ENCODE measurements around the gene CCNK.

Gene CCNK

DNA sequence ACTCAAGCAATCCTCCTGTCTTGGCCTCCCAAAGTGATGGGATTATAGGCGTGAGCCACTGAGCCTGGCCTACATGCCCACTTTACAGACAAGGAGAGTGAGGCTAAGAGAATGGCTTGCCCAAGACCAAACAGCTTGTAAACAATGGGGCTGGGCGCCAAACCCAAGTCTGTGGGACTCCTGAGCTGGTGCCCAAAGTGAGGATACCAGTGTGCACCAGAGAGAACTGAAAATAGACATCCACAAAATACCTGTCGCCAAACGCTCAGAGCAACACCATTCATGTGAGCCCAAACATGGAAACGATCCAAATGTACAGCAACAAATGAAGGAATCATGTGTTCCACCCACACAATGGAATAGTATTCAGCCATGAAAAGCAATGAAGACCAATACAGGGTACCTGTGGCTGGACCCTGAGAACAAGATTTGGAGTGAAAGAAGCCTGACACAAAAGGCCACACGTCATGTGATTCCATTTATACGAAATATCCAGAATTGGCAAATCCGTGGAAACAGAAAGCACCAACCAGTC is 38.2 kb downstream of the CCNK start:
- no peak for DNase-seq (ENCODE audit: low read depth, low spot score)

GRCh38 chr14:99519931-99520421 is 38.8 kb downstream of the CCNK start:
- no peak for DNase-seq (ENCODE audit: low read depth, low spot score)

DNA sequence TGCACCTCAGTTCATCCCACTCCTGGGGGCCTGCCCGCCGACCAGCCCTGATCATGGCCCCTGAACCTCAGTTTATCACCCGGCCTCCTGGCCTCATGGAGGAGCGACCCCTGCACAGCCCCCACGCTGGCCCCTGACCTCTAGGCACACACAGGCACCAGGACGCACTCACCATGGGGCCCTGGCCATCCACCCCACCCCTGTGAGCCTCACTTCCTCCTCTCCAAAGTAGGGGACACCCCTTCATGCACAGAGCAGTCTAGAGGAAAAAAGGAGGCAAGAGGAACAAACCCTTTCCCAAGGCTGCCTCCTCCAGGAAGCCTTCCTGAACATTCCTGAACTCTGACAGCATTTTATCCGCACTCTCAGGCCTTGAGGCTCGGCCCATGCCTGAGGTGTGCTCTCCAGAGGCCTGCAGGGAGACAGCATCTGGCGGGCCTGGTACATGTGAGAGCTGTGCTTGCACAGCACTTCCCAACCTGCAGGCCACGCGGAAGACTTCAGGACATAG is 39.4 kb downstream of the CCNK start:
- no peak for DNase-seq (ENCODE audit: low read depth, low spot score)

GRCh38 chr14:99521176-99522024 is 40.2 kb downstream of the CCNK start:
- DNase-seq (ENCODE audit: low read depth, low spot score): no peak

GRCh38 chr14:99522025-99522401 is 40.8 kb downstream of the CCNK start:
- DNase-seq (ENCODE audit: low read depth, low spot score): no peak

- no peak for DNase-seq (ENCODE audit: low read depth, low spot score)
Observed at GRCh38 chr14:99522457-99522891, 41.3 kb downstream of the CCNK start.

DNA sequence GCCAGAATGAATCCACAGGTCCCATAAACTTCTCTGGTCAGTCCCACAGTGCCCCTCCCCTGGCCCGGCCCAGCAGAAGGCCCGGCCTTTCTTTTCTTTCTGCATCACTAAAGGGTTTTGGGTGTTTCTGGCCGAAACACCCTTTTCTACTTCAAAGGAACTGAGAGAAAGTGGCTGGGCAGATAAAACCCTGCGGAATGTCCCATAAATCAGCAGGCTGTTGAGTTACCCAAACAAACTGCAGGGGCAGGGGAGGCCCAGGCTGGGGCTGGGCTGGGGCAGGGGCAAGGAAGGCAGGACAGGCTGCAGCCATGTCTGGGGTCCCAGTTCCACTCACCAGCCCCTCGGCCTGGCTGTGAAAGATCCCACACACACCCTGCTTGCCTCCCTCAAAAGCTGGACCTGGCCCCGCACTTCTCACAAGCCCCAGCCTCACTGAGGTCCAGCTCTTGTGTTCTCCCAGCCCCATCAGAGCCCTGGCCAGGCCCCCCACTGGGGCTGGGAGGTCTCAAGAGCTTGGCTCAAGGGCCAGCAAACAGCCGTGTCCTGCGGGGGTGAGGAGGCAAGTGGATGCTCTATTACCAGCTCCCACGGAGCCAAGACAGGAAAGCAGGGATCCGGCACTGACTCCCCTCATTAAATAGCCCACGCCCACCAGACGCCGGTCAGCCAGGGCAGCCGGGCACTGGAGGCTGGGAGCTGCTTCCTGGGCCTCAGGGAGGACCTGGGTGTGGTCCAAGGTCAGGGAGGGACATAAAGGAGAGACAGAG is 41.9 kb downstream of the CCNK start:
- no peak for DNase-seq (ENCODE audit: low read depth, low spot score)

DNA sequence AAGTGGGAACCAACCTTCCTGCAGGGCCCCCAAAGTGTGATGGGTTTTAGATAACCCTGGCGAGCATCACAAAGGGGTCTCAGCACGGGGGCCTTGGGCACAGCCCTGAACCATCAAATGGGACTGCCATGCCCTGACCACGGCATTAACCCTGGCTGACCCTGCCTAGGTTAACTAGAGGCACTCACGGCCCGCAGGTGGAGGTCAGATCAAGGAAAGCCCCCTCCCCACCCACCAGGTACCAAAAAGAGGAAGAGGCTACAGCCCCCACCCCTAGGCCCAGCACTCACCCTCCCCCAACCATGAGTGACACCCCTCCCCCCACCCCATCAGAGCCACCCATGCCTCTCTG is 42.5 kb downstream of the CCNK start:
- DNase-seq (ENCODE audit: low read depth, low spot score): no peak

DNA sequence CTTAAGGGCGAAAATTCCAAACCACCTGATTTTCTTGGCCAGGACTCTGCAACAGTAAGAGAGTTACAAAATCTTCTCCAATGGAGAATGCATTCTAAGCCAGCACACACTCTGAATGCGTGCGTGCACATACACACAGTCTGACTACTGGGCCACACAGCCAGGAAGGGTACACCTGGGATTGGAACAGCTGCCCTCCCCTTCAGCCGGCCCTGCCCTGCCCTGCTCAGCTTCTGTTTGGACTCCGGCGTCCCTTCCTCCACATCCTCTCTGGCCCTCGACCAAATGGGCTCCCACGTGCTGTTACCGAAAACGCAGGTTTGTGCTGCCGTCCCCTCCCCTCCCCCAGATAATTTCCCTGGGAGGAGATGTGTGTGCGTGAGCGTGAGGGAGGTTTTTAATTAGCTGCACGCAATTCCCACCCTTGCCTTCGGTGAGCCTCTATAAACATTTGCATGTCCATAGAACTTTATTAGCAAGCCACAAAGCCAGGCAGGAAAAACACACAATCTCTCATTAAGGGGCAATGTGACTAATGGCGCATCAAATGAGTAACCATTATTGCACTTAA is 43.0 kb downstream of the CCNK start:
- DNase-seq (ENCODE audit: low read depth, low spot score): no peak

DNA sequence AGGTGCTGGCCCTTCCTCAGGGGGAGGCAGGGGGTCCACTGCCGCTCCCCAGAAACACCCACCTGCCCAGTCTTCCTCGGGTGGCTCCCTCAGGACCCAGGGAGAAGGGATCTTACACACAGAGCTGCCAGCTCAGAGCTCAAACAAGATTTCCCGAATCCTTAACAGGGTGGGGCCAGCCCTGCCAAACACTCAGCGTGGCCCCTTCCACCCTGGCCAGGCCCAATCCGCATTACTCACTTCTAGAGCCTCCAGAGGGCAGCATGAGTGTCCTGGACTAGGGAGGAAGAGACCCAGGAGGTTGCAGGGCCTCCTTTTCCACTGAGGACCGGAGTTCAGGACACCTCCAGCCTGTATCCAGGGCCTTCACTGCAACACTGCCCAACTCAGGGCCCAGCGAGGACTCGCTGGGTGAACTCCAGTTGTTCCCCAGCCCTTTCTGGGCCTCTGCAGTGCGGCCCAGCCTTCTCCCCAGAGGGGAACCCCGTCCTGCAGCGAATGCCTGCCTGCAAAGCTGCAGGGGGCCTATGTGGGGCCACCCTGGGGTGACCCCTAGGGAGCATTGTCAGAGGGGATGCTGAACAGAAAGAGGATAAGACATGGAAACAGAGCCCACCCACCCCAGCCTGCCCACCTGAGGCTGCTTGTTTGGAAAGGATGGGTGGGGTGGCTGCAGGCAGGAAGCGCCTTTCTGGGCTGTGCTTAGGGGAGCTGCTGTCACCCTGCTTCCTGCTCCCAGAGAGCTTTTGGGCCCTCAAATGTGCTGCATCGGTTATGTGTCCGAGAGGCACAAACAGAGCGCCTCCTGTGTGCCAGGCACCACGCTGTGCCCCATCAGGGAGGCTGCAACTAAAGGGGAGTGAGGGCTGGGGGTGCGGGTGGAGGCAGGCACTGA is 43.8 kb downstream of the CCNK start:
- no peak for DNase-seq (ENCODE audit: low read depth, low spot score)

- DNase-seq (ENCODE audit: low read depth, low spot score): no peak
Observed at GRCh38 chr14:99525699-99526080, 44.5 kb downstream of the CCNK start.

DNA sequence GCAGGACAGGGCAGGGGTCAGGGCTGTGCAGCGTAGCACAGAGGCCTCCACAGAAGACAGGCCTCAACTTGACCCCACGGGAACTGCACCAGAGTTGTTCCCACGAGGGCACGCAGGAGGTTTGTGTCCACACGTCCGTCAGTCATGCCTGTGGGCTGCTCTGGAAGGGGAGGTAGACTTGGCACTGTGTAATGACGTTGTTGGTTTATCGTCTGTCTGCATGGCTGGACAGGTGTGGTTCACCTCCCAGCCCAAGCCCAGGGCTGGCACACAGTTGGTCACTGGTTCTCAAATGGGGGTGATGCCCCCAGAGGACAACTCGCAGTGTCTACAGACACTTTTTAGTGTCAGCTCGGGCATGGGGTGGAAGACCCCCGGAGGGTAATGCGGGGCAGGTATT is 45.8 kb downstream of the CCNK start:
- DNase-seq (ENCODE audit: low read depth, low spot score): no peak

DNA sequence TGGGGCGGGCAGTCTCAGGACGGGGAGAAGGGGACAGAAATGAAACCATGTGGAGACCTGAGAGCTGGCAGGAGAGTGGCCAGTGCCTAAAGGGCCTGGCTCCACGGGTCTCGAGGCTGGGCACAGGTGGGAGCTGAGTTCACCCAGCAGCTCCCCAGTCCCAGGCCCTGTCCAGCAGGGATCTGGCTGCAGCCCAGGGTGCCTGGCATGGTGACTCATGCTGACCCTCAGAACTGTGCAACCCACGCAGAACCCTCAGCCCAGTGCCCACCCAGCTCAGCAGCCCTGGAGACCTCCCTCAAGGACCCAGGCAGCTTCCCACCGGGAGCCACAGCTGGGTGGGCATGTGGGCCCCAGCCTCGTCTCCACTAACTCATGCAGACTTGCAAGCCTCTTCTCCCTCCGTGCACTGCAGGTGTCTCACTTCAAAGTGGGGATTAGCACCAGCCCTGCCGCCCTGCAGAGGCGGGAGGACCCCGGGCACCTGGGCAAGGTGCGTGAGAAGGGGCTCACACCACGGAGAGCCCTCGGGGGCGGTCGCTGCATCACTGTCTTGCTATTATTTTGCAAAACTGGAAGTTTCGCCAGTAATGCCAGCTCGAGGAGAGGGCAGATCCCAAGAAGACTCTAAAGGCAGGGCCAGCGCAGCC is 46.3 kb downstream of the CCNK start:
- DNase-seq (ENCODE audit: low read depth, low spot score): no peak

- DNase-seq (ENCODE audit: low read depth, low spot score): no peak
Observed at GRCh38 chr14:99529899-99530298, 48.7 kb downstream of the CCNK start.

GRCh38 chr14:99530407-99531155 is 49.4 kb downstream of the CCNK start:
- DNase-seq (ENCODE audit: low read depth, low spot score): no peak

- peak; percentile 52 for DNase-seq (ENCODE audit: low read depth, low spot score)
Observed at GRCh38 chr14:99531251-99532096, 50.3 kb downstream of the CCNK start.

DNA sequence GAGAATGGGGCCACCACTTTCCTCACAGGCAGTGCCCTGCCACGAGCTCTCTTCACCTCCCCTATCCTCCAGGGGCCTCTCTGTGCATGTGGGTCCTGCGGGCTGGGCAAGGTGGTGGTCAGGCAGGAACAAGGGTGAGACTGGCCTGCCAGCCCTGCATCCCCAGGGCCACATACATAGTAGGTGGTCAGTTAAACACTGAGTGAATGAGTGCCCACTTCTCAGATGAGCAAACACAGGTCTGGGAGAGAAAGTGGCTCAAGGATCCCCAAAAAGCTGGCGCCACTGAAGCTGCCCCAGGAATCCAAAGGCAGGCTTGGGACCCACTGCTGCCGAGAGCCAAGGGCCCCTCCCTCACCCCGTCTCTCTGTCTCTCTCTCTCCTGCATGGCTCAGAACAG is 51.1 kb downstream of the CCNK start:
- DNase-seq (ENCODE audit: low read depth, low spot score): no peak

- DNase-seq (ENCODE audit: low read depth, low spot score): no peak
Observed at GRCh38 chr14:99534333-99534732, 53.1 kb downstream of the CCNK start.

- no peak for DNase-seq (ENCODE audit: low read depth, low spot score)
Observed at GRCh38 chr14:99534863-99535262, 53.7 kb downstream of the CCNK start.
